ENCODE data around the gene CCR6.

Gene CCR6

GRCh38 chr6:167124753-167125152 lies 1.9 kb downstream of the CCR6 start:
- Histone ChIP-seq H4K5ac (ENCODE audit: low read length) (no peak overlapping the region), H3K4me2 (ENCODE audit: low read length) (no peak overlapping the region), H3K9ac (ENCODE audit: low read length) (no peak overlapping the region), H2BK15ac (replicated peaks; ENCODE audit: low read depth) (no peak overlapping the region), H3K36me3 (ENCODE audit: control insufficient read depth, insufficient read depth, low read length) (no peaks in the 10 kb centered on the region), H4K8ac (ENCODE audit: low read depth, low read length) (no peak overlapping the region), H3K23ac (ENCODE audit: low read length) (no peak overlapping the region), H2BK120ac (ENCODE audit: low read depth, low read length) (no peak overlapping the region), H3K4me1 (ENCODE audit: control insufficient read depth, low read depth, low read length) (no peaks in the 10 kb centered on the region), H3K79me2 (ENCODE audit: control insufficient read depth, insufficient read depth, low read length) (no peaks in the 10 kb centered on the region), H3K4me3 (ENCODE audit: low read length) (no peak overlapping the region), H2BK5ac (ENCODE audit: low read length) (no peak overlapping the region), H3K79me1 (ENCODE audit: low read length) (no peaks in the 10 kb centered on the region), H3K27me3 (ENCODE audit: insufficient read depth, low read length, poor library complexity) (no peaks in the 10 kb centered on the region), H3K27ac (ENCODE audit: low read depth, low read length) (no peak overlapping the region), H3K56ac (ENCODE audit: low read length) (no peak overlapping the region), H3K18ac (ENCODE audit: low read length) (no peak overlapping the region), H3K4ac (ENCODE audit: low read depth, low read length) (no peak overlapping the region), H2AK5ac (ENCODE audit: low read length) (no peak overlapping the region)
- WGBS (ENCODE audit: extremely low coverage, insufficient coverage, low lambda C conversion rate): no CpG with 5 or more reads among the region's 5 CpGs
- DNase-seq: no peak

- Histone ChIP-seq H2AK5ac (ENCODE audit: low read length) (no peak overlapping the region), H3K4ac (ENCODE audit: low read depth, low read length) (no peak overlapping the region), H3K4me3 (ENCODE audit: low read length) (no peak overlapping the region), H3K23ac (ENCODE audit: low read length) (no peak overlapping the region), H4K8ac (ENCODE audit: low read depth, low read length) (no peak overlapping the region), H3K79me1 (ENCODE audit: low read length) (no peaks in the 10 kb centered on the region), H3K56ac (ENCODE audit: low read length) (no peak overlapping the region), H3K18ac (ENCODE audit: low read length) (no peak overlapping the region), H2BK5ac (ENCODE audit: low read length) (no peak overlapping the region), H3K36me3 (ENCODE audit: control insufficient read depth, insufficient read depth, low read length) (no peaks in the 10 kb centered on the region), H3K27me3 (ENCODE audit: insufficient read depth, low read length, poor library complexity) (no peaks in the 10 kb centered on the region), H3K27ac (ENCODE audit: low read depth, low read length) (no peak overlapping the region), H4K5ac (ENCODE audit: low read length) (no peak overlapping the region), H2BK120ac (ENCODE audit: low read depth, low read length) (no peak overlapping the region), H3K4me1 (ENCODE audit: control insufficient read depth, low read depth, low read length) (no peaks in the 10 kb centered on the region), H2BK15ac (replicated peaks; ENCODE audit: low read depth) (no peak overlapping the region), H3K4me2 (ENCODE audit: low read length) (no peak overlapping the region), H3K9ac (ENCODE audit: low read length) (no peak overlapping the region), H3K79me2 (ENCODE audit: control insufficient read depth, insufficient read depth, low read length) (no peaks in the 10 kb centered on the region)
- no CpG with 5 or more reads among the region's 4 CpGs for WGBS (ENCODE audit: extremely low coverage, insufficient coverage, low lambda C conversion rate)
- DNase-seq: no peak
Measured at GRCh38 chr6:167125410-167125809, 2.5 kb downstream of the CCR6 start.

DNA sequence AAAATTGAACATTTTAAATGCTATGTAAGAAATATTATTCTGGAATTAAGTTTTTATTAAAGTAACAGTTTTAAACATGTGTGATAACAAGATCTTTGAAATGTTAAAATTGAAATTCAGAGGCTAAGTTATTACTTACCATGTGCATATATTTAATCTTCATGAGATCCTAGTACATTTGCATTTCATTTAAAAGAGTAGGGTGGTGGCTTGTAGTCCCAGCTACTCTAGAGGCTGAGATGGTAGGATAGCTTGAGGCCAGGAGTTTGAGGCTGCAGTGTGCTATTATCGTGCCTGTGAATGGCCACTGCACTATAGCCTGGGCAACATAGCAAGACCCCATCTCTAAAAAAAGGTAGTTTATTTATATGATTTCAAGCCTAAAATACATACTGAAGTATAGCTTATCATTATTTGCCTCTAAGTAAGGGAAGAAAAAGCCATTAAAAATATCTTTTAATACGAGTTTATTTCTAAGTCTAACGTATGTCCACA lies 3.0 kb downstream of the CCR6 start:
- no peak overlapping the region for H3K18ac ChIP-seq (ENCODE audit: low read length)
- no CpG with 5 or more reads among the region's 3 CpGs for WGBS (ENCODE audit: extremely low coverage, insufficient coverage, low lambda C conversion rate)
- H3K79me2 ChIP-seq (ENCODE audit: control insufficient read depth, insufficient read depth, low read length): no peaks in the 10 kb centered on the region
- no peak overlapping the region for H3K4me3 ChIP-seq (ENCODE audit: low read length)
- H3K79me1 ChIP-seq (ENCODE audit: low read length): no peaks in the 10 kb centered on the region
- H3K23ac ChIP-seq (ENCODE audit: low read length): no peak overlapping the region
- no peak overlapping the region for H3K9ac ChIP-seq (ENCODE audit: low read length)
- no peak overlapping the region for H4K8ac ChIP-seq (ENCODE audit: low read depth, low read length)
- H2AK5ac ChIP-seq (ENCODE audit: low read length): no peak overlapping the region
- H4K5ac ChIP-seq (ENCODE audit: low read length): no peak overlapping the region
- H3K56ac ChIP-seq (ENCODE audit: low read length): no peak overlapping the region
- H3K27me3 ChIP-seq (ENCODE audit: insufficient read depth, low read length, poor library complexity): no peaks in the 10 kb centered on the region
- no peak overlapping the region for H3K4ac ChIP-seq (ENCODE audit: low read depth, low read length)
- H2BK120ac ChIP-seq (ENCODE audit: low read depth, low read length): no peak overlapping the region
- no peak overlapping the region for H2BK15ac ChIP-seq (replicated peaks; ENCODE audit: low read depth)
- H3K36me3 ChIP-seq (ENCODE audit: control insufficient read depth, insufficient read depth, low read length): no peaks in the 10 kb centered on the region
- DNase-seq: no peak
- H3K4me2 ChIP-seq (ENCODE audit: low read length): no peak overlapping the region
- no peaks in the 10 kb centered on the region for H3K4me1 ChIP-seq (ENCODE audit: control insufficient read depth, low read depth, low read length)
- H2BK5ac ChIP-seq (ENCODE audit: low read length): no peak overlapping the region
- H3K27ac ChIP-seq (ENCODE audit: low read depth, low read length): no peak overlapping the region

DNA sequence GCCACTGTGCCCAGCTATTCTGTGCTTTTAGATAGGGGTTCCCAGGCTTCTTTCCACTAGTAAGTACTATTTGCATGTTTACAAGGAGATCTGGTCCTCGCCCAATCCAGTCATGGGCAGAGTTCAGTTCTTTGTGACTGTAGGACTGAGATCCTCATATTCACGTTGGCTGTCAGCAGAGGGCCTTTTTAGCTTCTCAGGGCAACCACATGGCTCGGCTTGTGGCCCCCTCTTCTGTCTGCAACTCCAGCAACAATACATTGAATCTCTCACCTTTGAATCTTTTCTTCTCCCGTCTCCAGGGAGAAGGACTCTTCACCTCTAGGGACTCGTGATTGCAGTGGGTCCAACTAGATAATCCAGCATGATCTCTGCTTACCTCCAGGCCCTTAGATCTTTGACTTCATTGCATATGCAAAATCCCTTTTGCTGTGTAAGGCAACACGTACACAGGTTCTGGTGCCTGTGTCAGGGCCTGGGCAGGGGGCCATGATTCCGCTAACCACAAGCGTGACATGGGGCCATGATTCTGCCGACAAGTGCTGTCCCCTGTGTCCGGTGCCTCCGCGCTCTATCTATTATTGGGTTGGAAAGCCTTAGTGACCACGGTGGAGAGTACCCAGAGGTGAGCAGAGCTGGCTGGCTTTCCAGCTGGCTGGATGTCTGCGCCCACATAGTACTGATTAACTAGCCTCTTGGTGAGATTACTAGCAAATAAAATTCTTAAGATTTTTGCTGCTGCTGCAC lies 5.1 kb downstream of the CCR6 start:
- no peak overlapping the region for H3K4ac ChIP-seq (ENCODE audit: low read depth, low read length)

GRCh38 chr6:167129159-167129558 lies 6.3 kb downstream of the CCR6 start:
- WGBS (ENCODE audit: extremely low coverage, insufficient coverage, low lambda C conversion rate): no CpG with 5 or more reads among the region's 6 CpGs
- no peaks in the 10 kb centered on the region for H3K79me1 ChIP-seq (ENCODE audit: low read length)
- H3K79me2 ChIP-seq (ENCODE audit: control insufficient read depth, insufficient read depth, low read length): no peaks in the 10 kb centered on the region
- no peak overlapping the region for H3K18ac ChIP-seq (ENCODE audit: low read length)
- H3K9ac ChIP-seq (ENCODE audit: low read length): no peak overlapping the region
- no peak overlapping the region for H2BK120ac ChIP-seq (ENCODE audit: low read depth, low read length)
- DNase-seq: no peak
- H2AK5ac ChIP-seq (ENCODE audit: low read length): no peak overlapping the region
- no peaks in the 10 kb centered on the region for H3K4me1 ChIP-seq (ENCODE audit: control insufficient read depth, low read depth, low read length)
- no peak overlapping the region for H4K8ac ChIP-seq (ENCODE audit: low read depth, low read length)
- no peak overlapping the region for H3K23ac ChIP-seq (ENCODE audit: low read length)
- H3K27ac ChIP-seq (ENCODE audit: low read depth, low read length): no peak overlapping the region
- no peak overlapping the region for H2BK5ac ChIP-seq (ENCODE audit: low read length)
- no peak overlapping the region for H3K4me2 ChIP-seq (ENCODE audit: low read length)
- no peak overlapping the region for H3K4me3 ChIP-seq (ENCODE audit: low read length)
- H3K36me3 ChIP-seq (ENCODE audit: control insufficient read depth, insufficient read depth, low read length): no peaks in the 10 kb centered on the region
- no peak overlapping the region for H3K4ac ChIP-seq (ENCODE audit: low read depth, low read length)
- H3K27me3 ChIP-seq (ENCODE audit: insufficient read depth, low read length, poor library complexity): no peaks in the 10 kb centered on the region
- H2BK15ac ChIP-seq (replicated peaks; ENCODE audit: low read depth): no peak overlapping the region
- H4K5ac ChIP-seq (ENCODE audit: low read length): no peak overlapping the region
- no peak overlapping the region for H3K56ac ChIP-seq (ENCODE audit: low read length)

More for the DNA sequence above, 5.1 kb downstream of the CCR6 start:
- no peak overlapping the region for H2BK5ac ChIP-seq (ENCODE audit: low read length)
- no peaks in the 10 kb centered on the region for H3K36me3 ChIP-seq (ENCODE audit: control insufficient read depth, insufficient read depth, low read length)
- H2BK15ac ChIP-seq (replicated peaks; ENCODE audit: low read depth): no peak overlapping the region
- no peak overlapping the region for H3K9ac ChIP-seq (ENCODE audit: low read length)
- no peak overlapping the region for H3K27ac ChIP-seq (ENCODE audit: low read depth, low read length)
- no peak overlapping the region for H2AK5ac ChIP-seq (ENCODE audit: low read length)
- no peak for DNase-seq
- H3K4me1 ChIP-seq (ENCODE audit: control insufficient read depth, low read depth, low read length): no peaks in the 10 kb centered on the region
- H3K27me3 ChIP-seq (ENCODE audit: insufficient read depth, low read length, poor library complexity): no peaks in the 10 kb centered on the region
- H3K56ac ChIP-seq (ENCODE audit: low read length): no peak overlapping the region
- H3K18ac ChIP-seq (ENCODE audit: low read length): no peak overlapping the region
- no peak overlapping the region for H3K4me3 ChIP-seq (ENCODE audit: low read length)
- WGBS (ENCODE audit: extremely low coverage, insufficient coverage, low lambda C conversion rate): no CpG with 5 or more reads among the region's 14 CpGs
- H4K8ac ChIP-seq (ENCODE audit: low read depth, low read length): no peak overlapping the region
- no peak overlapping the region for H2BK120ac ChIP-seq (ENCODE audit: low read depth, low read length)
- no peak overlapping the region for H3K4me2 ChIP-seq (ENCODE audit: low read length)
- H3K23ac ChIP-seq (ENCODE audit: low read length): no peak overlapping the region
- H3K79me1 ChIP-seq (ENCODE audit: low read length): no peaks in the 10 kb centered on the region
- H3K79me2 ChIP-seq (ENCODE audit: control insufficient read depth, insufficient read depth, low read length): no peaks in the 10 kb centered on the region
- H4K5ac ChIP-seq (ENCODE audit: low read length): no peak overlapping the region

- Histone ChIP-seq H3K4ac (ENCODE audit: low read depth, low read length) (no peak overlapping the region), H2BK120ac (ENCODE audit: low read depth, low read length) (no peak overlapping the region), H2BK5ac (ENCODE audit: low read length) (no peak overlapping the region), H2BK15ac (replicated peaks; ENCODE audit: low read depth) (no peak overlapping the region), H3K79me2 (ENCODE audit: control insufficient read depth, insufficient read depth, low read length) (no peaks in the 10 kb centered on the region), H3K27ac (ENCODE audit: low read depth, low read length) (no peak overlapping the region), H3K27me3 (ENCODE audit: insufficient read depth, low read length, poor library complexity) (no peaks in the 10 kb centered on the region), H3K4me1 (ENCODE audit: control insufficient read depth, low read depth, low read length) (no peaks in the 10 kb centered on the region), H3K4me3 (ENCODE audit: low read length) (no peak overlapping the region), H3K56ac (ENCODE audit: low read length) (no peak overlapping the region), H4K5ac (ENCODE audit: low read length) (no peak overlapping the region), H2AK5ac (ENCODE audit: low read length) (no peak overlapping the region), H3K79me1 (ENCODE audit: low read length) (no peaks in the 10 kb centered on the region), H3K4me2 (ENCODE audit: low read length) (no peak overlapping the region), H3K18ac (ENCODE audit: low read length) (no peak overlapping the region), H3K9ac (ENCODE audit: low read length) (no peak overlapping the region), H3K23ac (ENCODE audit: low read length) (no peak overlapping the region), H4K8ac (ENCODE audit: low read depth, low read length) (no peak overlapping the region), H3K36me3 (ENCODE audit: control insufficient read depth, insufficient read depth, low read length) (no peaks in the 10 kb centered on the region)
- WGBS (ENCODE audit: extremely low coverage, insufficient coverage, low lambda C conversion rate): no CpG with 5 or more reads among the region's 4 CpGs
- no peak for DNase-seq
Measured at GRCh38 chr6:167129562-167129961, 6.7 kb downstream of the CCR6 start.
